Right lobe of liver (tissue), 6 donors: Measurements from ENCODE around the gene CAPZB. TPM values are rescaled to one million over a fixed set of nuclear protein-coding genes. Genes with fewer than 3 reads are reported as not detected.

ENCODE experiments used
- ATAC-seq, 4 donors: fragments of 200-7000 bp; cut with Tn5 transposase; one replicate each; pipeline ENCODE4 v1.9.1; 2020; ENCODE audit warnings: mild to moderate bottlenecking in 4 of 4, moderate library complexity in 4 of 4
- DNase-seq, 3 donors: peaks; one replicate each; pipeline ENCODE4 v3.0.0-alpha.2; 2020
- H3K27ac ChIP-seq, 3 donors: fragments of 200-600 bp; one replicate each; pipeline ENCODE4 v1.8.0; 2022
- H3K27me3 ChIP-seq, 2 donors: fragments of 200-600 bp; one replicate each; pipeline ENCODE4 v1.8.0; 2022
- H3K36me3 ChIP-seq, 4 donors: fragments of 200-600 bp; sonication (generic) in 1 of 4; one replicate each; pipeline versions ENCODE4 v1.5.1 to v1.8.0; 2017 to 2022; ENCODE audit warnings: control low read depth in 1 of 4
- H3K4me1 ChIP-seq, 4 donors: fragments of 200-600 bp; sonication (generic) in 1 of 4; one replicate each; pipeline versions ENCODE4 v1.5.1 to v1.8.0; 2017 to 2022; ENCODE audit warnings: control low read depth in 1 of 4
- H3K4me3 ChIP-seq, 3 donors: fragments of 200-600 bp; one replicate each; pipeline ENCODE4 v1.8.0; 2022
- H3K9me3 ChIP-seq, 4 donors: fragments of 200-600 bp; sonication (generic) in 1 of 4; one replicate each; pipeline versions ENCODE4 v1.5.1 to v1.8.0; 2017 to 2022; ENCODE audit warnings: control low read depth in 1 of 4
- POLR2A ChIP-seq: fragments of 450-650 bp; IDR thresholded peaks from one replicate; pipeline ENCODE4 v1.6.1; 2017; ENCODE audit warnings: antibody characterized with exemption, mild to moderate bottlenecking
- WGBS: methylation state at CpG from one replicate; pipeline ENCODE4 v1.1.6; 2018; ENCODE audit warnings: low coverage, low lambda C conversion rate; ENCODE audit not compliant: insufficient coverage; ENCODE audit errors: missing lambda C conversion rate; 5-methylcytosine and 5-hydroxymethylcytosine counted together
- intact Hi-C, 2 donors: fragments of 100-400 bp; cut with DNase I; formaldehyde crosslinking; loops; one replicate each; pipeline versions ENCODE4 v1.11.2 to v1.14.1; 2022
- total RNA-seq, 6 experiments: library from RNA; depleted of rRNA in 2 of 6; stranded (reverse); fragments of >200 nt in 2 of 6; fragmentation: NEBNext Ultra II Directional in 3 of 6; extraction: Animal tissue kit (Norgen Biotek cat#: 25700) in 3 of 6; gene quantifications; one replicate each; pipeline versions ENCODE4 v1.1.0 to v1.2.4, GENCODE V29; 2016 to 2023
- TF ChIP-seq, protein P1 (sequence below), 4 donors: fragments of 200-600 bp in 3 of 4; fragments of 450-650 bp in 1 of 4; IDR thresholded peaks; one replicate each; pipeline versions ENCODE4 v1.5.1 to v1.8.0; 2016 to 2022; ENCODE audit warnings: antibody characterized with exemption in 4 of 4, mild to moderate bottlenecking in 2 of 4
- donor health status: DM: no; HTN: yes; CAD: no.
- donor health status: DM: no; HTN: no; CAD: no.
- donor health status: DM: no; HTN: no; CAD: no.
- donor health status: DM: no; HTN: yes; CAD: no.
- donor health status: DM: no; HTN: yes; CAD: no.

Gene CAPZB
- total RNA-seq, 6 experiments from 2014 or later: 53.5 to 117 (median 88.0) TPM

- Histone ChIP-seq H3K27me3 (no peaks in the 10 kb centered on the region), H3K9me3 (no peaks in the 10 kb centered on the region), H3K27ac (no peak overlapping the region), H3K4me3 (no peak overlapping the region), H3K4me1 (peaks cover 0 to 33% (median 0%) of the 10 kb centered on the region in 4 donors), H3K36me3 (no peaks in the 10 kb centered on the region)
- intact Hi-C loops: no loop called here
- ATAC-seq (no peak), DNase-seq (no peak)
- 80% methylated on average over 8 of the region's 8 CpGs for WGBS
- no peak for TF ChIP-seq POLR2A
- TF ChIP-seq, protein P1, sequence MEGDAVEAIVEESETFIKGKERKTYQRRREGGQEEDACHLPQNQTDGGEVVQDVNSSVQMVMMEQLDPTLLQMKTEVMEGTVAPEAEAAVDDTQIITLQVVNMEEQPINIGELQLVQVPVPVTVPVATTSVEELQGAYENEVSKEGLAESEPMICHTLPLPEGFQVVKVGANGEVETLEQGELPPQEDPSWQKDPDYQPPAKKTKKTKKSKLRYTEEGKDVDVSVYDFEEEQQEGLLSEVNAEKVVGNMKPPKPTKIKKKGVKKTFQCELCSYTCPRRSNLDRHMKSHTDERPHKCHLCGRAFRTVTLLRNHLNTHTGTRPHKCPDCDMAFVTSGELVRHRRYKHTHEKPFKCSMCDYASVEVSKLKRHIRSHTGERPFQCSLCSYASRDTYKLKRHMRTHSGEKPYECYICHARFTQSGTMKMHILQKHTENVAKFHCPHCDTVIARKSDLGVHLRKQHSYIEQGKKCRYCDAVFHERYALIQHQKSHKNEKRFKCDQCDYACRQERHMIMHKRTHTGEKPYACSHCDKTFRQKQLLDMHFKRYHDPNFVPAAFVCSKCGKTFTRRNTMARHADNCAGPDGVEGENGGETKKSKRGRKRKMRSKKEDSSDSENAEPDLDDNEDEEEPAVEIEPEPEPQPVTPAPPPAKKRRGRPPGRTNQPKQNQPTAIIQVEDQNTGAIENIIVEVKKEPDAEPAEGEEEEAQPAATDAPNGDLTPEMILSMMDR (IDR thresholded peaks at IDR 0.05): no peak
Observed at GRCh38 chr1:19455353-19455752, 30.0 kb downstream of the CAPZB start.

- ATAC-seq (peak; percentile 20 to 43 (median 28)), DNase-seq (peak in 1 of 3 donors; percentile 34)
- H3K27ac ChIP-seq: no peak overlapping the region
- no peak for TF ChIP-seq POLR2A
- TF ChIP-seq, protein P1 (IDR thresholded peaks at IDR 0.05): no peak
- no peaks in the 10 kb centered on the region for H3K9me3 ChIP-seq
- H3K4me3 ChIP-seq: no peak overlapping the region
- intact Hi-C loops: loop anchor here in 1 of 2 donors (5.0 kb wide), 1 partner anchor 62 kb away; no protein-coding TSS in a partner anchor
- 44% methylated on average over 11 of the region's 11 CpGs for WGBS
- peaks cover 0 to 33% (median 0%) of the 10 kb centered on the region in 4 donors for H3K4me1 ChIP-seq
- no peaks in the 10 kb centered on the region for H3K27me3 ChIP-seq
- no peaks in the 10 kb centered on the region for H3K36me3 ChIP-seq
Observed at GRCh38 chr1:19454265-19455146, 30.8 kb downstream of the CAPZB start.

DNA sequence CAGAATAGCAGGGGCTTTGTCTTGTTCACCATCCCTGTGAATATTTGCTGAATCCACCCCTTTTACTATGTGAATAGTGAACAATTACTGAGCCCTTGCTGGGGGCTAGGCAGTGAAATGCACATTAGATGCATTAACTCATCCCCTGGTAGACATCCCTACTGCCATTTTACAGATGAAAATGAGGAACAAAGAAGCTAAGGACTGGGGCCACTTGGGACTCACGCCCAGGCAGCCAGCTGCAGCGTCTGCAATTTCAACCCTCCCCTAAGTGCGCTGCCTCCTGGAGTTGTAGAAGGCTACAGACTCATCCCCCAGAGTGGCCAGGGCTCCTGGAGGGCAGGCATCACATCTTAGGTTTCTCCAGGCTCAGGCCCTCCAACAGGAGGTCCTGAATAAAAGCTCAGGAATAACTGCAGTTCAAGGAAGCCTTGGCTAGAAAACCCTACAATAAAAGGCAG is 31.6 kb downstream of the CAPZB start:
- intact Hi-C loops: loop anchor here in 1 of 2 donors (5.0 kb wide), 1 partner anchor 61 kb away; no protein-coding TSS in a partner anchor
- DNase-seq (no peak), ATAC-seq (peak in 1 of 4 donors; percentile 31)
- H3K4me1 ChIP-seq: peaks cover 0 to 30% (median 0%) of the 10 kb centered on the region in 4 donors
- H3K27me3 ChIP-seq: no peaks in the 10 kb centered on the region
- no peak overlapping the region for H3K27ac ChIP-seq
- no peaks in the 10 kb centered on the region for H3K36me3 ChIP-seq
- H3K9me3 ChIP-seq: no peaks in the 10 kb centered on the region
- no peak overlapping the region for H3K4me3 ChIP-seq
- TF ChIP-seq POLR2A: no peak
- TF ChIP-seq, protein P1 (IDR thresholded peaks at IDR 0.05): no peak
- 25% methylated on average over 3 of the region's 3 CpGs for WGBS

DNA sequence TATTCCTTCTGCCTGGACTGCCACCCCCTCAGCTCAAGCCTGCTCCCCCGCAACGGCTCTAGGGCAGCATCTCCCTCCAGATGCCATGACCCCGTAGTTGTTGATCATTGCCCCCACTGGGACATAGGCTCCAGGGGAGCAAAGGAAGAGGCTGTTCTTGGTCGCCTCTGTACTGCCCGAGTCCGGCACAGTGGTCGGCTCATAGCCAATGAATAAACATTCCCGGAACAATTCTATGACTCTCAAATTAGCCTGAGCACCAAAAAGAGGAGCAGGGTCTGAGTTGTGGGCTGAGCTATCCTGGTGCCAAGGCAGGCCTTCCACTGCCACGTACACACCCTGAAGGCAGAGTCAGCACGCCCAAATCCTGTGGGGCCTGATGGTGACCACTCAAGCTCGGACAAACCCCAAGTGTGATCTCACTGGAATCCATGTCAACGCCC is 33.1 kb downstream of the CAPZB start:
- peaks cover 0 to 22% (median 0%) of the 10 kb centered on the region in 4 donors for H3K4me1 ChIP-seq
- H3K9me3 ChIP-seq: no peaks in the 10 kb centered on the region
- TF ChIP-seq POLR2A: no peak
- TF ChIP-seq, protein P1 (IDR thresholded peaks at IDR 0.05): no peak
- H3K27ac ChIP-seq: no peak overlapping the region
- peak in 2 of 4 donors; percentile 7 to 64 for ATAC-seq
- H3K27me3 ChIP-seq: no peaks in the 10 kb centered on the region
- no peak for DNase-seq
- WGBS: 79% methylated on average over 8 of the region's 12 CpGs
- H3K4me3 ChIP-seq: no peak overlapping the region
- intact Hi-C loops: loop anchor here in 1 of 2 donors (5.0 kb wide), 1 partner anchor 60 kb away; no protein-coding TSS in a partner anchor
- no peaks in the 10 kb centered on the region for H3K36me3 ChIP-seq
